ENCODE measurements around the gene SEL1L.

The SEL1L gene

DNA sequence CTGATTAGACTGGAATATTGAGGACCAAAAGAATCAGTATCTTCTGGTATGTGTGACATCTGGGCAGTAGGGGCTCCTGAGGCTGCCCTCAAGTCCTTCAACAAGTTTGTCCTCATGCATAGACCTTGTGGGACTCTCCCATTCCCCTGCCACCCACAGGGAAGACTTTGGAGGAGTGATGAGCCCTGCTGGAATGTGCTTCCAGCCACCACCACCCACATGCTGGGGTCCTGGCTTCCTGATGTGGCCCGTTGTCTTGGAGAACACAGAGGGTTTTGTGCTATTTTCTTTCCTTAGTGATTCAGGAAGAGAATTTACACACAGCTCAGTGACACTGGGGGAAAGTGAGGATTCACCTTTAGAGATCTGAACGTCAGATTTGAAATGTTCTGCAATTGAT, 29.2 kb upstream of the SEL1L start:
- DNase-seq (ENCODE audit: low read depth): no peak
- no peak for TF ChIP-seq CTCF (conservative IDR thresholded peaks at IDR 0.05; ENCODE audit: low read depth, low read length)
- H3K4me3 ChIP-seq (ENCODE audit: low read length): no peak overlapping the region

GRCh38 chr14:81561084-81561775, 27.6 kb upstream of the SEL1L start:
- H3K4me3 ChIP-seq (ENCODE audit: low read length): no peak overlapping the region
- TF ChIP-seq CTCF (conservative IDR thresholded peaks at IDR 0.05; ENCODE audit: low read depth, low read length): no peak
- no peak for DNase-seq (ENCODE audit: low read depth)

- no peak overlapping the region for H3K4me3 ChIP-seq (ENCODE audit: low read length)
- TF ChIP-seq CTCF (conservative IDR thresholded peaks at IDR 0.05; ENCODE audit: low read depth, low read length): no peak
- DNase-seq (ENCODE audit: low read depth): no peak
These were observed 25.7 kb upstream of the SEL1L start for GRCh38 chr14:81559385-81559784.

DNA sequence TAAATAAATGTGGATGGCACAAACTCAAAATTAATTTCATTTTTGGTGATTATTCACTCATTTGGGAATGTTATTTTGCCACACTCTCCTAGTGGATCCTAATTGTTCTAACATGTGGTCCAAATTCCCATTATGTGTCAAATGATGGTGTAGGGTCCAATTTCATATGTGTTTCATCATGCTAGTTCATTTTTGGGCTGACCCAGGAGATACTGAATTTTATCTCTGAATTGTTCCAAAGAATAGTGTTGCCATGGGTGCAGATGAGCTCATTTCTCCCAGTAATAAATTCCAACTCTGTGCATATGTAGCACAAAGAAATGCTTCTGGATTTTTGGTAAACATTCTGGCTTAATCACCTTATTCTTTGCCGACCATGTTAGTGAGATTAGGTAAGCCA, 23.5 kb upstream of the SEL1L start:
- DNase-seq (ENCODE audit: low read depth): no peak
- no peak overlapping the region for H3K4me3 ChIP-seq (ENCODE audit: low read length)
- TF ChIP-seq CTCF (conservative IDR thresholded peaks at IDR 0.05; ENCODE audit: low read depth, low read length): no peak

GRCh38 chr14:81555684-81556083, 22.0 kb upstream of the SEL1L start:
- DNase-seq (ENCODE audit: low read depth): no peak
- no peak for TF ChIP-seq CTCF (conservative IDR thresholded peaks at IDR 0.05; ENCODE audit: low read depth, low read length)

GRCh38 chr14:81555051-81555450, 21.4 kb upstream of the SEL1L start:
- no peak for TF ChIP-seq CTCF (conservative IDR thresholded peaks at IDR 0.05; ENCODE audit: low read depth, low read length)
- H3K4me3 ChIP-seq (ENCODE audit: low read length): no peak overlapping the region
- no peak for DNase-seq (ENCODE audit: low read depth)

More at GRCh38 chr14:81555684-81556083, 22.0 kb upstream of the SEL1L start:
- no peak overlapping the region for H3K4me3 ChIP-seq (ENCODE audit: low read length)

GRCh38 chr14:81551471-81551870, 17.8 kb upstream of the SEL1L start:
- DNase-seq (ENCODE audit: low read depth): no peak
- H3K4me3 ChIP-seq (ENCODE audit: low read length): no peak overlapping the region
- TF ChIP-seq CTCF (conservative IDR thresholded peaks at IDR 0.05; ENCODE audit: low read depth, low read length): no peak
